Measurements from ENCODE around the gene TXLNA.

DNA sequence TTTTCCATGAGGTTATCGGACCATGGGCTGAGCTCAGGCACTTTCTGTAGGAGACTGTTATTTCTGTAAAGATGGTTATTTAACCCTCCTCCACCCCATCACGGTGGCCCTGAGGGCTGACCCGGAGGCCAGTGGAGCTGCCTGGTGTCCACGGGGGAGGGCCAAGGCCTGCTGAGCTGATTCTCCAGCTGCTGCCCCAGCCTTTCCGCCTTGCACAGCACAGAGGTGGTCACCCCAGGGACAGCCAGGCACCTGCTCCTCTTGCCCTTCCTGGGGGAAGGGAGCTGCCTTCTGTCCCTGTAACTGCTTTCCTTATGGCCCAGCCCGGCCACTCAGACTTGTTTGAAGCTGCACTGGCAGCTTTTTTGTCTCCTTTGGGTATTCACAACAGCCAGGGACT, 18.4 kb downstream of the TXLNA start:
- TF ChIP-seq, protein P1, sequence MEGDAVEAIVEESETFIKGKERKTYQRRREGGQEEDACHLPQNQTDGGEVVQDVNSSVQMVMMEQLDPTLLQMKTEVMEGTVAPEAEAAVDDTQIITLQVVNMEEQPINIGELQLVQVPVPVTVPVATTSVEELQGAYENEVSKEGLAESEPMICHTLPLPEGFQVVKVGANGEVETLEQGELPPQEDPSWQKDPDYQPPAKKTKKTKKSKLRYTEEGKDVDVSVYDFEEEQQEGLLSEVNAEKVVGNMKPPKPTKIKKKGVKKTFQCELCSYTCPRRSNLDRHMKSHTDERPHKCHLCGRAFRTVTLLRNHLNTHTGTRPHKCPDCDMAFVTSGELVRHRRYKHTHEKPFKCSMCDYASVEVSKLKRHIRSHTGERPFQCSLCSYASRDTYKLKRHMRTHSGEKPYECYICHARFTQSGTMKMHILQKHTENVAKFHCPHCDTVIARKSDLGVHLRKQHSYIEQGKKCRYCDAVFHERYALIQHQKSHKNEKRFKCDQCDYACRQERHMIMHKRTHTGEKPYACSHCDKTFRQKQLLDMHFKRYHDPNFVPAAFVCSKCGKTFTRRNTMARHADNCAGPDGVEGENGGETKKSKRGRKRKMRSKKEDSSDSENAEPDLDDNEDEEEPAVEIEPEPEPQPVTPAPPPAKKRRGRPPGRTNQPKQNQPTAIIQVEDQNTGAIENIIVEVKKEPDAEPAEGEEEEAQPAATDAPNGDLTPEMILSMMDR (optimal IDR thresholded peaks at IDR 0.05 in 1 of 3, IDR thresholded peaks at IDR 0.05 in 1 of 3, conservative IDR thresholded peaks at IDR 0.05 in 1 of 3; ENCODE audit: extremely low read depth in 1 of 3, insufficient read depth in 2 of 3, low read length in 3 of 3), result no peak
- no peak for TF ChIP-seq EZH2 (IDR thresholded peaks at IDR 0.05; ENCODE audit: low read length)

All from keratinocyte (primary cell).